Endothelial cell of umbilical vein (primary cell): ENCODE data around the gene ANKH. TPM values are rescaled to one million over a fixed set of nuclear protein-coding genes. Genes with fewer than 3 reads are reported as not detected.

Experiments used
- BruUV-seq: library from RNA; stranded (reverse); fragments of 400-500 nt; replicated peaks from 2 replicates; lab custom pipeline; 2021; lab: Mats Ljungman, UMichigan
- CTCF ChIA-PET: fragments of 300-600, 350-600 bp; sonication (Branson Sonifier 250); formaldehyde crosslinking; loops from one replicate; lab custom pipeline; 2021; ENCODE audit warnings: antibody characterized with exemption, inconsistent platforms; lab: Charles Lee
- POLR2A ChIA-PET: fragments of 300-600, 350-600 bp; sonication (Branson Sonifier 250); formaldehyde crosslinking; loops from one replicate; lab custom pipeline; 2021; ENCODE audit warnings: antibody characterized with exemption, inconsistent platforms; lab: Charles Lee
- DNase-seq: peaks from one replicate; pipeline ENCODE4 v3.0.0-alpha.2; 2011; ENCODE audit warnings: low read depth, low spot score
- FAIRE-seq: peaks from 2 replicates; lab custom pipeline; 2011; peaks lifted over from hg19 to GRCh38; lab: Jason Lieb, UNC
- H2AFZ ChIP-seq: 2 replicates; pipeline ENCODE4 v1.6.0; 2012; ENCODE audit warnings: low read depth, low read length, control low read depth, inconsistent platforms
- H3K27ac ChIP-seq: 2 replicates; pipeline ENCODE4 v1.5.1; 2011; ENCODE audit warnings: low read depth, mild to moderate bottlenecking, control low read depth, low read length, moderate library complexity; ENCODE audit not compliant: insufficient read depth
- H3K27me3 ChIP-seq, 2 experiments: 2 replicates each; pipeline versions ENCODE4 v1.6.0 to v1.6.1; 2011; ENCODE audit warnings: low read length in 2 of 2, mixed read lengths in 1 of 2; ENCODE audit not compliant: control insufficient read depth in 2 of 2, insufficient read depth in 2 of 2
- H3K36me3 ChIP-seq, 2 experiments: 2 replicates in 1 of 2; 3 replicates in 1 of 2; pipeline ENCODE4 v1.5.1; 2011; ENCODE audit warnings: low read length in 2 of 2, mild to moderate bottlenecking in 1 of 2, moderate library complexity in 1 of 2; ENCODE audit not compliant: control insufficient read depth in 2 of 2, insufficient read depth in 2 of 2; ENCODE audit errors: extremely low read depth in 1 of 2
- H3K4me1 ChIP-seq: 3 replicates; pipeline ENCODE4 v1.5.1; 2011; ENCODE audit warnings: mild to moderate bottlenecking, low read length; ENCODE audit not compliant: control insufficient read depth, insufficient read depth; ENCODE audit errors: extremely low read depth
- H3K4me2 ChIP-seq: 2 replicates; pipeline ENCODE4 v1.6.1; 2011; ENCODE audit warnings: low read length, control low read depth, mixed read lengths; ENCODE audit not compliant: insufficient read depth
- H3K4me3 ChIP-seq, 3 experiments: fragments of 200-600 bp in 1 of 3; sonication (generic), shearing (Covaris generic) in 1 of 3; replicated peaks in 1 of 3; 2 replicates each; pipeline ENCODE4 v1.5.1; 2011 to 2016; ENCODE audit warnings: control low read depth in 3 of 3, low read length in 3 of 3, mild to moderate bottlenecking in 2 of 3, inconsistent platforms in 1 of 3, low read depth in 1 of 3, moderate library complexity in 1 of 3; ENCODE audit not compliant: insufficient read depth in 1 of 3
- H3K79me2 ChIP-seq: 2 replicates; pipeline ENCODE4 v1.6.0; 2012; ENCODE audit warnings: low read length, inconsistent platforms; ENCODE audit not compliant: control insufficient read depth, insufficient read depth
- H3K9ac ChIP-seq: replicated peaks from 2 replicates; pipeline ENCODE3; 2011; ENCODE audit warnings: low read length, control low read depth; ENCODE audit not compliant: insufficient read depth; ENCODE audit errors: extremely low read depth
- H3K9me1 ChIP-seq: replicated peaks from 3 replicates; pipeline ENCODE4 v1.6.0; 2011; ENCODE audit warnings: mild to moderate bottlenecking, low read length; ENCODE audit not compliant: control insufficient read depth, insufficient read depth; ENCODE audit errors: extremely low read depth
- H3K9me3 ChIP-seq: replicated peaks from 2 replicates; pipeline ENCODE4 v1.5.1; 2012; ENCODE audit warnings: low read length, inconsistent platforms; ENCODE audit not compliant: control insufficient read depth, insufficient read depth
- H4K20me1 ChIP-seq: replicated peaks from 2 replicates; pipeline ENCODE3; 2011; ENCODE audit warnings: mild to moderate bottlenecking, low read length; ENCODE audit not compliant: control insufficient read depth, insufficient read depth; ENCODE audit errors: extremely low read depth
- EZH2 ChIP-seq: IDR thresholded peaks from 2 replicates; pipeline ENCODE4 v1.6.1; 2012; ENCODE audit warnings: borderline replicate concordance, low read depth, mild to moderate bottlenecking, moderate library complexity, low read length, inconsistent platforms; ENCODE audit not compliant: severe bottlenecking
- FOS ChIP-seq: IDR thresholded peaks from 2 replicates; pipeline ENCODE4 v1.6.1; 2011; ENCODE audit warnings: mild to moderate bottlenecking, low read length, moderate library complexity, borderline replicate concordance; ENCODE audit not compliant: insufficient read depth
- GATA2 ChIP-seq: IDR thresholded peaks from 2 replicates; pipeline ENCODE4 v1.7.0; 2011; ENCODE audit warnings: low read depth, mild to moderate bottlenecking, moderate library complexity, mixed read lengths, low read length; ENCODE audit not compliant: insufficient read length, insufficient read depth
- JUN ChIP-seq: IDR thresholded peaks from 2 replicates; pipeline ENCODE4 v1.6.1; 2011; ENCODE audit warnings: borderline replicate concordance, low read depth; ENCODE audit not compliant: insufficient read length, insufficient read depth
- MYC ChIP-seq: IDR thresholded peaks from one replicate; pipeline ENCODE4 v1.6.1; 2011; ENCODE audit warnings: mild to moderate bottlenecking, low read depth, low read length
- POLR2A ChIP-seq: IDR thresholded peaks from 2 replicates; pipeline ENCODE4 v1.6.1; 2012; ENCODE audit warnings: low read depth, mild to moderate bottlenecking, control low read depth, low read length
- POLR2AphosphoS5 ChIP-seq: IDR thresholded peaks from 2 replicates; pipeline ENCODE4 v1.6.1; 2012; ENCODE audit warnings: low read depth, mild to moderate bottlenecking, control low read depth, low read length, moderate library complexity; ENCODE audit not compliant: insufficient read depth
- dilution Hi-C: fragments of 300-500 bp; cut with MboI; formaldehyde crosslinking; loops from one replicate; pipeline ENCODE4 v1.15.0; 2019; ENCODE audit warnings: low sequenced_read_pairs; ENCODE audit not compliant: extremely low pct_ligation_motif_present
- intact Hi-C: fragments of 100-400 bp; cut with micrococcal nuclease; formaldehyde crosslinking; loops from one replicate; pipeline ENCODE4 v1.10.0; 2022
- polyA plus RNA-seq, 4 experiments: library from polyadenylated mRNA; depleted of rRNA in 3 of 4; stranded (reverse) in 3 of 4; unstranded in 1 of 4; fragments of >200 nt; gene quantifications; 2 replicates each; pipeline versions ENCODE4 v1.2.1 to v1.2.3, GENCODE V29; 2011 to 2012; ENCODE audit warnings: missing spikeins in 1 of 4
- total RNA-seq: library from RNA; stranded (reverse); gene quantifications from 2 replicates; pipeline ENCODE4 v1.2.3, GENCODE V29; 2021
- TF ChIP-seq, protein P1 (sequence below): IDR thresholded peaks from 2 replicates; pipeline ENCODE4 v1.6.1; 2011; ENCODE audit not compliant: insufficient read depth, insufficient read length
- TF ChIP-seq, protein P2 (sequence below), 2 donors: IDR thresholded peaks; 1 replicate in 1 of 2; 2 replicates in 1 of 2; pipeline ENCODE4 v1.5.1; 2011; ENCODE audit warnings: low read length in 2 of 2, mild to moderate bottlenecking in 2 of 2, moderate library complexity in 2 of 2, control low read depth in 1 of 2, inconsistent platforms in 1 of 2, low read depth in 1 of 2; ENCODE audit not compliant: insufficient read depth in 1 of 2; ENCODE audit errors: extremely low read depth in 1 of 2

The ANKH gene
- total and polyA plus RNA-seq, 2 donors (not counting 3 experiments of a cell fraction or from before 2014, with no cell fraction given) = 12.7 to 31.4 TPM

DNA sequence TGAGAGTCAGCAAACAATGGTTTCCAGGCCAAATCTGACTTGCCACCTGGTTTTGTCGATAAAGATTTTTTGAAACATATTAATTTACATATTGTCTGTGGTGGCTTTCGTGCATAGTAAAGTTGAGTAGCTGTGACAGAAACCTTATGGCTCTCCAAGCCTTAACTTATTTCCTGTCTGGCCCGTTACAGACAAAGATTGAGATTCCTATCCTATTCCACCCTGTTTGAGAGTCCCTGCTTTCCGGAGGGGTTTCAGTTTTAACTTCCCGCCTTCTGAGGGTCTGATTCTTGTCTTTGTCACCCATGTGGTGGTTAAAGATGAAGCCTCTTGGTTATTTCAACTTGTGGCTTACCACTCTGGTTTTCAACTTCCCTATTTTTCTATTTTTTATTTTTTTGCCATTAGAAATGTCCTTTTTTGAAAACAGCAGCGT lies 195.7 kb downstream of the ANKH start:
- TF ChIP-seq JUN (no peak), FOS (no peak), MYC (no peak), EZH2 (no peak), POLR2A (no peak), POLR2AphosphoS5 (no peak), GATA2 (no peak)
- TF ChIP-seq, protein P1, sequence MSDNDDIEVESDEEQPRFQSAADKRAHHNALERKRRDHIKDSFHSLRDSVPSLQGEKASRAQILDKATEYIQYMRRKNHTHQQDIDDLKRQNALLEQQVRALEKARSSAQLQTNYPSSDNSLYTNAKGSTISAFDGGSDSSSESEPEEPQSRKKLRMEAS = no peak
- TF ChIP-seq, protein P2, sequence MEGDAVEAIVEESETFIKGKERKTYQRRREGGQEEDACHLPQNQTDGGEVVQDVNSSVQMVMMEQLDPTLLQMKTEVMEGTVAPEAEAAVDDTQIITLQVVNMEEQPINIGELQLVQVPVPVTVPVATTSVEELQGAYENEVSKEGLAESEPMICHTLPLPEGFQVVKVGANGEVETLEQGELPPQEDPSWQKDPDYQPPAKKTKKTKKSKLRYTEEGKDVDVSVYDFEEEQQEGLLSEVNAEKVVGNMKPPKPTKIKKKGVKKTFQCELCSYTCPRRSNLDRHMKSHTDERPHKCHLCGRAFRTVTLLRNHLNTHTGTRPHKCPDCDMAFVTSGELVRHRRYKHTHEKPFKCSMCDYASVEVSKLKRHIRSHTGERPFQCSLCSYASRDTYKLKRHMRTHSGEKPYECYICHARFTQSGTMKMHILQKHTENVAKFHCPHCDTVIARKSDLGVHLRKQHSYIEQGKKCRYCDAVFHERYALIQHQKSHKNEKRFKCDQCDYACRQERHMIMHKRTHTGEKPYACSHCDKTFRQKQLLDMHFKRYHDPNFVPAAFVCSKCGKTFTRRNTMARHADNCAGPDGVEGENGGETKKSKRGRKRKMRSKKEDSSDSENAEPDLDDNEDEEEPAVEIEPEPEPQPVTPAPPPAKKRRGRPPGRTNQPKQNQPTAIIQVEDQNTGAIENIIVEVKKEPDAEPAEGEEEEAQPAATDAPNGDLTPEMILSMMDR (IDR thresholded peaks at IDR 0.05; ENCODE audit: extremely low read depth in 1 of 2, insufficient read depth in 1 of 2, low read depth in 1 of 2, low read length in 2 of 2) = no peak
- Histone ChIP-seq H3K9ac (no peak overlapping the region), H3K9me3 (no peaks in the 10 kb centered on the region), H3K27me3 (no peaks in the 10 kb centered on the region), H3K4me2 (no peak overlapping the region), H3K36me3 (peaks cover 0 to 8% of the 10 kb centered on the region in 2 experiments), H3K4me1 (peaks cover 7% of the 10 kb centered on the region), H3K4me3 (no peak overlapping the region), H3K27ac (no peak overlapping the region), H4K20me1 (no peaks in the 10 kb centered on the region), H2AFZ (no peak overlapping the region), H3K79me2 (peaks cover 65% of the 10 kb centered on the region), H3K9me1 (no peaks in the 10 kb centered on the region)
- intact Hi-C loops (no loop called here), dilution Hi-C loops (no loop called here)
- FAIRE-seq (no peak), DNase-seq (no peak)
- no TSS peak for BruUV-seq
- POLR2A ChIA-PET = no interaction called here
- CTCF ChIA-PET = interaction anchor here (1.7 kb wide), 1 partner anchor 328 kb away, joined by 3 read pairs; no protein-coding TSS in a partner anchor
